Kidney (tissue), 14 donors: ENCODE measurements around the gene PSMD3. TPM values are rescaled to one million over a fixed set of nuclear protein-coding genes. Genes with fewer than 3 reads are reported as not detected.
A peak's percentile ranks its signal among the peaks of the same experiment; 100 is the strongest.

Source experiments
- DNase-seq, 5 donors: peaks; one replicate each; pipeline ENCODE4 v3.0.0-alpha.2; 2013 to 2020
- FAIRE-seq: peaks from 2 replicates; lab custom pipeline; 2012; peaks lifted over from hg19 to GRCh38; lab: Jason Lieb, UNC
- H3K27ac ChIP-seq, 2 donors: one replicate each; pipeline ENCODE4 v1.7.0; 2013; ENCODE audit warnings: low read depth in 2 of 2, low read length in 2 of 2, inconsistent platforms in 1 of 2
- H3K27me3 ChIP-seq: one replicate; pipeline ENCODE4 v1.7.1; 2013; ENCODE audit warnings: low read length, inconsistent platforms; ENCODE audit not compliant: control insufficient read depth, insufficient read depth
- H3K36me3 ChIP-seq, 3 donors: one replicate each; pipeline versions ENCODE4 v1.7.0 to v1.7.1; 2013; ENCODE audit warnings: low read length in 3 of 3, control low read depth in 1 of 3, inconsistent platforms in 1 of 3; ENCODE audit not compliant: insufficient read depth in 3 of 3, control insufficient read depth in 2 of 3
- H3K4me1 ChIP-seq, 3 donors: one replicate each; pipeline versions ENCODE4 v1.7.0 to v1.7.1; 2013; ENCODE audit warnings: low read length in 3 of 3, inconsistent platforms in 1 of 3, low read depth in 1 of 3; ENCODE audit not compliant: control insufficient read depth in 2 of 3, insufficient read depth in 2 of 3
- H3K4me3 ChIP-seq, 3 donors: one replicate each; pipeline versions ENCODE4 v1.7.0 to v1.8.1; 2013; ENCODE audit warnings: low read length in 3 of 3, control low read depth in 1 of 3, inconsistent platforms in 1 of 3
- H3K9ac ChIP-seq, 3 donors: one replicate each; pipeline versions ENCODE4 v1.7.0 to v1.7.1; 2013; ENCODE audit warnings: low read length in 3 of 3, control low read depth in 1 of 3, inconsistent platforms in 1 of 3
- H3K9me3 ChIP-seq, 3 donors: one replicate each; pipeline versions ENCODE4 v1.7.0 to v1.7.1; 2013; ENCODE audit warnings: low read length in 3 of 3, control low read depth in 1 of 3, inconsistent platforms in 1 of 3; ENCODE audit not compliant: control insufficient read depth in 2 of 3, insufficient read depth in 1 of 3
- CTCF ChIP-seq: IDR thresholded peaks from 3 replicates; pipeline ENCODE4 v1.5.1; 2012; ENCODE audit warnings: mild to moderate bottlenecking, moderate library complexity, borderline replicate concordance; ENCODE audit not compliant: insufficient read depth; ENCODE audit errors: extremely low read depth
- intact Hi-C: fragments of 100-400 bp; cut with DNase I; formaldehyde crosslinking; loops from one replicate; pipeline ENCODE4 v1.11.1; 2022
- polyA plus RNA-seq: library from polyadenylated mRNA; stranded (reverse); fragments of 350-450 nt; fragmentation: Illumina TruSeq; extraction: RNeasy Lipid Tissue Mini Kit (QIAGEN cat#74804); gene quantifications from one replicate; pipeline ENCODE4 v1.2.3, GENCODE V29; 2014; ENCODE audit warnings: low read depth, low replicate concordance; ENCODE audit not compliant: insufficient read depth
- total RNA-seq: library from RNA; stranded (reverse); fragmentation: NEBNext Ultra II Directional; extraction: Animal tissue kit (Norgen Biotek cat#: 25700); gene quantifications from one replicate; pipeline ENCODE4 v1.2.1, GENCODE V29; 2021
- donor health status: control.
- donor health status: control.
- donor health status: control.
- donor health status: control.
- donor health status: control.
- donor health status: DM: yes; HTN: yes; CAD: no.
- donor health status: Normal renal cell carcinoma (clear cell type).

Gene PSMD3
- total and polyA plus RNA-seq, 2 donors from 2014 or later: 63.6 to 66.4 TPM

DNA sequence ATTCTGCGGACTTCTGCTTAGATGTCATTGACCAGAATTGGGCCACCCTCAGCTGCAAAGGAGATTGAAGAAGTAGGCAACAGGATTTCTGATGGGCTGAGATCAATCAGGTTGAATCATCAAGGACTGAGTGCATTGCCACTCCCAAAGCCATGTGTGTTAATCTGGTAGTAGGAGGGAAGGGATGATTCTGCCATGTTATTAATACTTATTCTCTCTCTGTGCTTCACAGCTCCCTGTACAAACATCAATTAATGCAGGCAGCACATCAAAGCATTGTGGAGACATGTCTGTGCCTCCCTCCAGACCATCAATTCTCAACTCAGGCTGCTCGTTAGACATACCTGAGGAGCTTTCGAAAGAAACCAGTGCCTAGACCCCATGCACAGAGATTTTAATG is 41.5 kb upstream of the PSMD3 start:
- intact Hi-C loops: no loop called here
- Histone ChIP-seq H3K9ac (no peak overlapping the region), H3K27ac (no peak overlapping the region), H3K4me1 (peaks cover 0 to 5% (median 0%) of the 10 kb centered on the region in 3 donors), H3K27me3 (no peaks in the 10 kb centered on the region), H3K36me3 (no peaks in the 10 kb centered on the region), H3K9me3 (no peaks in the 10 kb centered on the region), H3K4me3 (no peak overlapping the region)
- DNase-seq (peak in 3 of 5 donors; percentile 48 to 78 (median 74)), FAIRE-seq (no peak)
- TF ChIP-seq CTCF: no peak

DNA sequence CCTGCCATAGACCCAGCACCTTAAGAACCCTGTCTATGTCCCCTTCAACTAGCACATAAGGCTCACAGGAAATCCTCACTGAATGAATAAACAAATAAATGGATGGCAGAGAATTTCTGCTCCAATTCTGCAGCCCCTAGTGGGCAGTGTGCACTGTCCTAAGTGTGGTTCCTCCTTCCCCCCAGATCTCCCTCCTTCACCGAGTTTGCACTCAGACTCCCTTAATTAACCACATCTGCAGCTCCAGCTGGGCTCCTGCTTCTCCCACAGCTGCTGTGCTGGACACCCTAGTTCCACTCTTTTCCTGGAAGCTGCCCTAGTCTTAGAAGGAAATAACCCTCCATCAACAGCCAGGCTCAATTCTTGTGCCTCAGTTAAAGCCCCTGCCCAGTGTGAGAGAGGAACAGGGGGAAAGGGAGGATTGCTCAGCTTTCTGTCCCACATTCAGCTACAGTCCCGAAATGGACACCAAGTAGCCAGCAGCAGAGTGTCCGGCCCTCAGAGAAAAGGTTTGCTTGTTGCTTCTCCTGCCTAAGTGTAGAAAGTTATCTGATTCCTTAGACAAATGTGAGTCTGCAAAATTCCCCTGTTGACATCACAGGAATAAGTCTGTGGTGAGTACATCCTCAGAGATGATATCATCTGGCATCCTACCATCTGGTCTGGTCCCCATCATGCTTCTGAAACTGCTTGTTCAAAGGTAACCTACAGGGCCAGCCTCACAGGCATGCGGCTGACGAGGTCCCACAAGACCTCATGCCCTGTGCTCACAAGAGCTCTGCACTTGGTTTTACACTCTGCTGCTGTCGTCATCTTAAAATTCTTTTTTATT is 40.8 kb upstream of the PSMD3 start:
- no peak overlapping the region for H3K4me3 ChIP-seq
- peaks cover 0 to 5% (median 0%) of the 10 kb centered on the region in 3 donors for H3K4me1 ChIP-seq
- intact Hi-C loops: no loop called here
- no peaks in the 10 kb centered on the region for H3K9me3 ChIP-seq
- H3K9ac ChIP-seq: no peak overlapping the region
- H3K27ac ChIP-seq: no peak overlapping the region
- TF ChIP-seq CTCF: peak; percentile 15
- no peaks in the 10 kb centered on the region for H3K27me3 ChIP-seq
- DNase-seq (peak in 3 of 5 donors; percentile 65 to 94 (median 84)), FAIRE-seq (no peak)
- no peaks in the 10 kb centered on the region for H3K36me3 ChIP-seq

DNA sequence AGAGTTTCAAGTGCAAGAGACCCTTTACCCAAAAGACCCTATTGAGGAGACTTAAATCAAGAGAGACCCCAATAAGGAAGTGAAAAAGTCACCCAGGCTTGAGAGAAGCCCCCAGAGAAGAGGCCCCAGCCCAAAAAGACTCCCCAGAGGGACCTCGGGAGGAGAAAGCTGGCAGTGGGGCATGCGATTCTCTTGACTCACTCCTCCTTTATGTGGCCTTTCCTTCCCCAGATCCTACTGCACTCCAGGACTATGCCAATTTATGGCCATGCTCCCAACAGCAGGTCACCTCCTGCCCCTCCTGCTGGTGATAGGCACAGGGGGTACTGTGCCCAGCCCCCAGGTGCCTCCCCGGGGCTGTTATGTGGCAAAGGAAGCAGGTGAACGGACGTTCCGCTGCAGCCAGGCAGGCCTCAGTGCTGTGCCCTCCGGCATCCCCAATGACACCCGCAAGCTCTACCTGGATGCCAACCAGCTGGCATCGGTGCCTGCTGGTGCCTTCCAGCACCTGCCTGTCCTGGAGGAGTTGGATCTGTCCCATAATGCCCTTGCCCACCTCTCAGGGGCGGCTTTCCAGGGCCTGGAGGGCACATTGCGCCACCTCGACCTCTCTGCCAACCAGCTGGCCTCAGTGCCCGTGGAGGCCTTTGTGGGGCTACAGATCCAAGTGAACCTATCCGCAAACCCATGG is 36.8 kb upstream of the PSMD3 start:
- intact Hi-C loops: no loop called here
- H3K27me3 ChIP-seq: no peaks in the 10 kb centered on the region
- H3K4me3 ChIP-seq: no peak overlapping the region
- no peak overlapping the region for H3K9ac ChIP-seq
- H3K4me1 ChIP-seq: peaks cover 0 to 5% (median 0%) of the 10 kb centered on the region in 3 donors
- no peaks in the 10 kb centered on the region for H3K9me3 ChIP-seq
- TF ChIP-seq CTCF: no peak
- no peak overlapping the region for H3K27ac ChIP-seq
- FAIRE-seq: no peak
- H3K36me3 ChIP-seq: no peaks in the 10 kb centered on the region
- DNase-seq: no peak
